K562 (cell line): ENCODE results near the gene KCNMB4. TPM values are rescaled to one million over a fixed set of nuclear protein-coding genes. Genes with fewer than 3 reads are reported as not detected.

Experiments
- ATAC-seq: fragments of 200-7000 bp; cut with Tn5 transposase; 3 replicates; pipeline ENCODE4 v1.9.1; 2020; ENCODE audit warnings: moderate library complexity
- BruUV-seq: library from RNA; stranded (reverse); fragments of 400-500 nt; replicated peaks from 2 replicates; lab custom pipeline; 2021; lab: Mats Ljungman, UMichigan
- CTCF ChIA-PET: fragments of 300-600 bp; formaldehyde crosslinking; extraction: SDS; loops from one replicate; lab custom pipeline; 2021; ENCODE audit warnings: low intra/inter-chr PET ratio; lab: Yijun Ruan, JAX
- POLR2A ChIA-PET: fragments of 300-600, 350-650 bp; sonication (Branson Sonifier 250); formaldehyde crosslinking; extraction: SDS; loops from one replicate; lab custom pipeline; 2021; ENCODE audit warnings: antibody characterized with exemption, inconsistent platforms; lab: Yijun Ruan, JAX
- DNase-seq, 4 experiments: peaks; one replicate each; pipeline versions ENCODE4 v3.0.0 to v3.0.0-alpha.2; 2011 to 2018; ENCODE audit warnings: low spot score in 3 of 4, mixed read lengths in 3 of 4; ENCODE audit errors: extremely low read depth in 1 of 4
- FAIRE-seq: peaks from 2 replicates; lab custom pipeline; 2011; peaks lifted over from hg19 to GRCh38; lab: Jason Lieb, UNC
- H2AFZ ChIP-seq: 2 replicates; pipeline ENCODE4 v1.6.0; 2011; ENCODE audit warnings: low read depth, low read length, control low read depth, inconsistent platforms
- H3K27ac ChIP-seq: fragments of 200-600 bp; 3 replicates; pipeline ENCODE4 v1.8.0; 2011; ENCODE audit warnings: low read depth, mild to moderate bottlenecking, control low read depth, inconsistent platforms, low read length, moderate library complexity, mixed read lengths; ENCODE audit errors: extremely low read depth
- H3K27me3 ChIP-seq, 2 experiments: fragments of 300-600 bp in 1 of 2; 2 replicates in 1 of 2; 3 replicates in 1 of 2; pipeline versions ENCODE4 v1.6.0 to v1.8.0; 2011; ENCODE audit warnings: inconsistent platforms in 2 of 2, low read length in 2 of 2, mild to moderate bottlenecking in 1 of 2, mixed read lengths in 1 of 2, moderate library complexity in 1 of 2; ENCODE audit not compliant: control insufficient read depth in 2 of 2, insufficient read depth in 2 of 2
- H3K36me3 ChIP-seq: fragments of 300-600 bp; 3 replicates; pipeline ENCODE4 v1.8.0; 2011; ENCODE audit warnings: mild to moderate bottlenecking, low read length, inconsistent platforms; ENCODE audit not compliant: control insufficient read depth, insufficient read depth
- H3K4me1 ChIP-seq, 2 experiments: fragments of 200-600 bp in 1 of 2; replicated peaks in 1 of 2; 2 replicates in 1 of 2; 3 replicates in 1 of 2; pipeline versions ENCODE4 v1.5.1 to v1.8.0; 2011; ENCODE audit warnings: inconsistent platforms in 2 of 2, low read length in 2 of 2, mild to moderate bottlenecking in 1 of 2, mixed read lengths in 1 of 2, moderate library complexity in 1 of 2; ENCODE audit not compliant: control insufficient read depth in 2 of 2, insufficient read depth in 2 of 2
- H3K4me2 ChIP-seq: 2 replicates; pipeline ENCODE4 v1.6.1; 2011; ENCODE audit warnings: low read length, control low read depth, inconsistent platforms, mixed read lengths; ENCODE audit not compliant: insufficient read depth
- H3K4me3 ChIP-seq: fragments of 200-600 bp; sonication (generic), shearing (Covaris generic); 2 replicates; pipeline ENCODE4 v1.5.1; 2016; ENCODE audit warnings: control low read depth, inconsistent platforms
- H3K79me2 ChIP-seq: fragments of 200-600 bp; 3 replicates; pipeline ENCODE4 v1.8.0; 2011; ENCODE audit warnings: low read length, inconsistent platforms; ENCODE audit not compliant: control insufficient read depth, insufficient read depth
- H3K9ac ChIP-seq, 2 experiments: 2 replicates each; pipeline versions ENCODE4 v1.6.0 to v1.6.1; 2011; ENCODE audit warnings: low read depth in 2 of 2, low read length in 2 of 2, control low read depth in 1 of 2, inconsistent platforms in 1 of 2, mild to moderate bottlenecking in 1 of 2, mixed read lengths in 1 of 2; ENCODE audit not compliant: insufficient read depth in 1 of 2
- H3K9me1 ChIP-seq: one replicate; pipeline ENCODE4 v1.6.0; 2011; ENCODE audit warnings: inconsistent platforms, mild to moderate bottlenecking, low read length, moderate library complexity; ENCODE audit not compliant: control insufficient read depth, insufficient read depth
- H3K9me3 ChIP-seq: replicated peaks from 2 replicates; pipeline ENCODE4 v1.5.1; 2011; ENCODE audit warnings: low read depth, low read length, inconsistent platforms; ENCODE audit not compliant: control insufficient read depth, insufficient read depth
- H4K20me1 ChIP-seq: replicated peaks from 2 replicates; pipeline ENCODE4 v1.6.1; 2011; ENCODE audit warnings: low read length, inconsistent platforms, mixed read lengths; ENCODE audit not compliant: control insufficient read depth, insufficient read depth
- BHLHE40 ChIP-seq: IDR thresholded peaks from 2 replicates; pipeline ENCODE4 v1.6.1; 2011; ENCODE audit warnings: low read length, improper control_type of control experiment
- CBX5 ChIP-seq: IDR thresholded peaks from 2 replicates; pipeline ENCODE4 v1.6.1; 2014; ENCODE audit warnings: low read depth, borderline replicate concordance
- CHD2 ChIP-seq: IDR thresholded peaks from 2 replicates; pipeline ENCODE4 v1.6.1; 2011; ENCODE audit warnings: low read depth, low read length
- GATAD2A ChIP-seq: fragments of 450-650 bp; IDR thresholded peaks from 2 replicates; pipeline ENCODE4 v1.6.1; 2017
- HDGF ChIP-seq: fragments of 450-650 bp; IDR thresholded peaks from 2 replicates; pipeline ENCODE4 v1.6.1; 2016
- IRF2 ChIP-seq: sonication (generic); formaldehyde crosslinking; IDR thresholded peaks from 2 replicates; pipeline ENCODE4 v1.8.1; 2022; ENCODE audit warnings: mild to moderate bottlenecking, missing genetic modification reagents
- MAZ ChIP-seq, 2 experiments: fragments of 450-650 bp in 1 of 2; sonication (generic) in 1 of 2; formaldehyde crosslinking; IDR thresholded peaks in 1 of 2; conservative IDR thresholded peaks in 1 of 2; 2 replicates each; pipeline versions ENCODE4 v1.4.0 to v1.5.0; 2020; ENCODE audit warnings: mild to moderate bottlenecking in 1 of 2, missing genetic modification reagents in 1 of 2
- NFIC ChIP-seq: fragments of 450-650 bp; IDR thresholded peaks from 2 replicates; pipeline ENCODE4 v1.6.1; 2017; ENCODE audit warnings: mild to moderate bottlenecking, inconsistent platforms
- NFIX ChIP-seq: fragments of 250-450 bp; sonication (Bioruptor Pico); IDR thresholded peaks from 2 replicates; pipeline ENCODE4 v1.4.0; 2020; ENCODE audit warnings: low read depth, mild to moderate bottlenecking, moderate library complexity
- ZEB2 ChIP-seq: fragments of 450-650 bp; IDR thresholded peaks from 2 replicates; pipeline ENCODE4 v1.6.1; 2016
- ZNF197 ChIP-seq: fragments of 200-800 bp; sonication (Bioruptor generic); IDR thresholded peaks from 2 replicates; pipeline ENCODE4 v1.6.1; 2016; ENCODE audit warnings: low read depth, missing genetic modification characterization, missing compliant biosample characterization
- ZNF584 ChIP-seq: fragments of 200-800 bp; sonication (Bioruptor generic); IDR thresholded peaks from 2 replicates; pipeline ENCODE4 v1.6.1; 2016; ENCODE audit warnings: low read depth, mild to moderate bottlenecking, missing genetic modification characterization, missing compliant biosample characterization
- WGBS: fragments of 100-300 bp; shearing (Covaris generic); methylation state at CpG from one replicate; pipeline ENCODE4 v1.1.6; 2016; ENCODE audit warnings: low coverage, mixed read lengths; ENCODE audit not compliant: insufficient coverage; ENCODE audit errors: missing lambda C conversion rate; 5-methylcytosine and 5-hydroxymethylcytosine counted together
- in situ Hi-C: fragments of 300-500 bp; cut with MboI; formaldehyde crosslinking; loops from 4 replicates; pipeline ENCODE4 v1.15.0; 2018; ENCODE audit warnings: inconsistent platforms, mixed read lengths
- intact Hi-C: fragments of 100-400 bp; cut with micrococcal nuclease; formaldehyde crosslinking; loops from 2 replicates; pipeline ENCODE4 v1.14.2; 2022
- polyA plus RNA-seq, 8 experiments: library from polyadenylated mRNA; depleted of rRNA in 4 of 8; stranded (reverse) in 5 of 8; unstranded in 3 of 8; fragments of >200 nt; fragmentation: Nextera tagmentation in 2 of 8; fragmentation: Illumina TruSeq in 1 of 8; extraction: Ambion mirVana in 2 of 8; extraction: Trizol in 1 of 8; gene quantifications; 2 replicates each; pipeline versions ENCODE4 v1.2.1 to v1.2.3, GENCODE V29; 2011 to 2014; ENCODE audit warnings: inconsistent platforms in 1 of 8, missing spikeins in 1 of 8
- total RNA-seq, 7 experiments: library from RNA; depleted of rRNA in 6 of 7; stranded (reverse); fragments of >200 nt in 6 of 7; fragmentation: Illumina TruSeq in 2 of 7; extraction: Trizol in 2 of 7; gene quantifications; 2 replicates each; pipeline versions ENCODE4 v1.2.1 to v1.2.3, GENCODE V29; 2011 to 2021; ENCODE audit warnings: low replicate concordance in 1 of 7
- TF ChIP-seq, protein P1 (sequence below): IDR thresholded peaks from 3 replicates; pipeline ENCODE4 v1.6.1; 2011; ENCODE audit warnings: borderline replicate concordance, mild to moderate bottlenecking; ENCODE audit not compliant: insufficient read length, insufficient read depth
- TF ChIP-seq, protein P2 (sequence below): sonication (generic); formaldehyde crosslinking; IDR thresholded peaks from 2 replicates; pipeline ENCODE4 v1.8.0; 2022; ENCODE audit warnings: mild to moderate bottlenecking, missing genetic modification reagents

Gene KCNMB4
- total and polyA plus RNA-seq, 9 of the 15 experiments (the other 6 are each of a cell fraction or from before 2014, with no cell fraction given), result 0.01 to 0.14 (median 0.06) TPM; not detected in 1

DNA sequence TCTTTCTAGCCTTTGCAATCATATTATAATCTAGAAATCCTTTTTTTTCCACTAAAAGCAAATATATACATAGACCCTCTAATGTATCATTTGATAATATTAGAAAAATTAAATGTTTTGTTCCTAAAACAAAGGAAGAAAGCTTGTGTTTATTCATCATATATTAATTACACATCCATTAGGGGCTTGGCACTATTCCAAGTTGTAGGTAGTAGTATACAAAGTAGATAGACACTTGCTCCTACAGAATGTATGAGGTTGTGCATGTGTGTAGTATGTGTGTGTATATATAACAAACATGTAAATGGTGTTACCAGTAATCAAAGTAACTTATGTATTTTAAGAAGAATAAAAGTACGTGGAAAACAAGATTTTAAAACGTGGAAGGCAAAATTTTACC lies 15.0 kb upstream of the KCNMB4 start:
- H3K4me3 ChIP-seq, result no peak overlapping the region

DNA sequence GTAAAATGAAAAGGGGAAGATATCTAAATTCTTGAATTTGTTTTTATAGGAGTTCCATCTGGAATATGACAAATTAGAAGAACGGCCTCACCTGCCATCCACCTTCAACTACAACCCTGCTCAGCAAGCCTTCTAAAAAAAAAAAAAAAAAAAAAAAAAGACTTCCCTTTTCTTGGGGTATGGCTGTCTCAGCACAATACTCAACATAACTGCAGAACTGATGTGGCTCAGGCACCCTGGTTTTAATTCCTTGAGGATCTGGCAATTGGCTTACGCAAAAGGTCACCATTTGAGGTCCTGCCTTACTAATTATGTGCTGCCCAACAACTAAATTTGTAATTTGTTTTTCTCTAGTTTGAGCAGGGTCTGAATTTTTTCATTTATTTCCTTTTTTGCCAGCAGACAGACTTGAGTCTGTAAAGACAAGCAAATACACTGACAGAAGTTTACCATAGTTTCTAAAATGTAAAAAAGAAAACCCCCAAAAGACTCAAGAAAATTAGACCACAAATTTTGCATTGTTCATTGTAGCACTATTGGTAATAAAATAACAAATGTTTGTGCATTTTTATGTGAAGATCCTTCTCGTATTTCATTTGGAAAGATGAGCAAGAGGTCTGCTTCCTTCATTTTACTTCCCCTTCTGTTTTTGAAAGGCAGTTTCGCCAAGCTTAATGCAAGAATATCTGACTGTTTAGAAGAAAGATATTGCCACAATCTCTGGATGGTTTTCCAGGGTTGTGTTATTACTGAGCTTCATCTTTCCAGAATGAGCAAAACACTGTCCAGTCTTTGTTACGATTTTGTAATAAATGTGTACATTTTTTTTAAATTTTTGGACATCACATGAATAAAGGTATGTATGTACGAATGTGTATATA lies 12.1 kb upstream of the KCNMB4 start:
- Histone ChIP-seq H4K20me1 (no peaks in the 10 kb centered on the region), H3K4me1 (no peaks in the 10 kb centered on the region), H2AFZ (no peak overlapping the region), H3K27me3 (no peaks in the 10 kb centered on the region), H3K27ac (no peak overlapping the region), H3K9me1 (no peaks in the 10 kb centered on the region), H3K79me2 (no peaks in the 10 kb centered on the region), H3K36me3 (peaks cover 10% of the 10 kb centered on the region; the same call in 2 of the 3 replicates), H3K9me3 (no peaks in the 10 kb centered on the region), H3K9ac (no peak overlapping the region), H3K4me3 (no peak overlapping the region), H3K4me2 (no peak overlapping the region)
- FAIRE-seq, result no peak
- 95% methylated on average over 6 of the region's 6 CpGs for WGBS
- ChIA-PET POLR2A (no interaction called here), CTCF (no interaction called here)
- no peak for DNase-seq
- ATAC-seq, result no peak
- BruUV-seq, result TSS peak; percentile 30
- intact Hi-C loops, result loop anchor here (10.0 kb wide), 1 partner anchor 449 kb away; no protein-coding TSS in a partner anchor
- in situ Hi-C loops, result no loop called here
- TF ChIP-seq, protein P1, sequence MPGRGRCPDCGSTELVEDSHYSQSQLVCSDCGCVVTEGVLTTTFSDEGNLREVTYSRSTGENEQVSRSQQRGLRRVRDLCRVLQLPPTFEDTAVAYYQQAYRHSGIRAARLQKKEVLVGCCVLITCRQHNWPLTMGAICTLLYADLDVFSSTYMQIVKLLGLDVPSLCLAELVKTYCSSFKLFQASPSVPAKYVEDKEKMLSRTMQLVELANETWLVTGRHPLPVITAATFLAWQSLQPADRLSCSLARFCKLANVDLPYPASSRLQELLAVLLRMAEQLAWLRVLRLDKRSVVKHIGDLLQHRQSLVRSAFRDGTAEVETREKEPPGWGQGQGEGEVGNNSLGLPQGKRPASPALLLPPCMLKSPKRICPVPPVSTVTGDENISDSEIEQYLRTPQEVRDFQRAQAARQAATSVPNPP, result no peak
- TF ChIP-seq ZNF584 (CRISPR knock-in tag) (no peak), GATAD2A (no peak), BHLHE40 (no peak), IRF2 (CRISPR knock-in tag) (no peak), ZEB2 (no peak), CHD2 (no peak), MAZ (CRISPR knock-in tag; conservative IDR thresholded peaks at IDR 0.05 in 1 of 2, IDR thresholded peaks at IDR 0.05 in 1 of 2) (no peak)
- TF ChIP-seq, protein P2, sequence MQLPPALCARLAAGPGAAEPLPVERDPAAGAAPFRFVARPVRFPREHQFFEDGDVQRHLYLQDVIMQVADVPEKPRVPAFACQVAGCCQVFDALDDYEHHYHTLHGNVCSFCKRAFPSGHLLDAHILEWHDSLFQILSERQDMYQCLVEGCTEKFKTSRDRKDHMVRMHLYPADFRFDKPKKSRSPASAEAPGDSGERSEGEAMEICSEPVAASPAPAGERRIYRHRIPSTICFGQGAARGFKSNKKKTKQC (CRISPR knock-in tag), result no peak

More for the DNA sequence above, 15.0 kb upstream of the KCNMB4 start:
- FAIRE-seq (no peak), DNase-seq (no peak), ATAC-seq (no peak)
- 86% methylated on average over 2 of the region's 2 CpGs for WGBS
- H3K9ac ChIP-seq, result no peak overlapping the region
- H3K27ac ChIP-seq, result no peak overlapping the region
- ChIA-PET CTCF (no interaction called here), POLR2A (no interaction called here)
- BruUV-seq, result no TSS peak
- H3K9me1 ChIP-seq, result no peaks in the 10 kb centered on the region
- no peaks in the 10 kb centered on the region for H3K79me2 ChIP-seq
- H3K36me3 ChIP-seq, result peaks cover 26% of the 10 kb centered on the region; the same call in 2 of the 3 replicates
- intact Hi-C loops (loop anchor here (10.0 kb wide), 1 partner anchor 446 kb away; no protein-coding TSS in a partner anchor), in situ Hi-C loops (no loop called here)
- no peaks in the 10 kb centered on the region for H4K20me1 ChIP-seq
- no peak overlapping the region for H2AFZ ChIP-seq
- no peaks in the 10 kb centered on the region for H3K27me3 ChIP-seq
- H3K4me2 ChIP-seq, result no peak overlapping the region
- TF ChIP-seq NFIX (peak; percentile 58; the same call in 1 of the 2 replicates), CBX5 (no peak), HDGF (no peak), ZNF197 (CRISPR knock-in tag) (no peak), NFIC (peak; percentile 82)
- no peaks in the 10 kb centered on the region for H3K9me3 ChIP-seq
- H3K4me1 ChIP-seq, result no peaks in the 10 kb centered on the region
